GM19240 (cell line): ENCODE results near the gene HEYL.
"Not testable (repeated sequence)": the region's sequence is repeated elsewhere in the genome, so short reads cannot be mapped to it uniquely, and the experiment has no call there.

ENCODE experiments used
- DNase-seq: peaks from one replicate; pipeline ENCODE4 v3.0.0; 2011; ENCODE audit warnings: low spot score; ENCODE audit not compliant: insufficient read length

HEYL gene

GRCh38 chr1:39608921-39609320 is 30.5 kb downstream of the HEYL start:
- DNase-seq = no peak

GRCh38 chr1:39603677-39604076 is 35.8 kb downstream of the HEYL start:
- DNase-seq = not testable (repeated sequence)

- not testable (repeated sequence) for DNase-seq
Measured at GRCh38 chr1:39601667-39602255, 37.7 kb downstream of the HEYL start.

GRCh38 chr1:39596163-39596562 is 43.3 kb downstream of the HEYL start:
- no peak for DNase-seq

GRCh38 chr1:39593386-39593785 is 46.1 kb downstream of the HEYL start:
- no peak for DNase-seq

GRCh38 chr1:39592069-39592468 is 47.4 kb downstream of the HEYL start:
- DNase-seq = no peak

GRCh38 chr1:39590546-39590945 is 48.9 kb downstream of the HEYL start:
- no peak for DNase-seq

GRCh38 chr1:39585933-39586332 is 53.5 kb downstream of the HEYL start:
- no peak for DNase-seq

GRCh38 chr1:39576016-39576657 is 63.3 kb downstream of the HEYL start:
- no peak for DNase-seq

GRCh38 chr1:39575191-39576015 is 64.0 kb downstream of the HEYL start:
- no peak for DNase-seq

- DNase-seq = no peak
Measured at GRCh38 chr1:39574646-39575045, 64.8 kb downstream of the HEYL start.
